GM12864 (cell line): ENCODE results near the gene LTA.

Experiments used
- DNase-seq: peaks from one replicate; pipeline ENCODE4 v3.0.0-alpha.2; 2011; ENCODE audit warnings: low read depth
- H3K4me3 ChIP-seq: 2 replicates; pipeline ENCODE4 v1.5.1; 2011; ENCODE audit warnings: mild to moderate bottlenecking, low read depth, low read length, control low read depth
- CTCF ChIP-seq: IDR thresholded peaks from 2 replicates; pipeline ENCODE4 v1.5.1; 2011; ENCODE audit warnings: low read depth, mild to moderate bottlenecking, moderate library complexity, low read length, control low read depth, inconsistent platforms; ENCODE audit errors: missing control alignments

The LTA gene

GRCh38 chr6:31577579-31577966, 5.5 kb downstream of the LTA start:
- DNase-seq, result no peak
- peak overlapping the region; percentile 79 for H3K4me3 ChIP-seq
- TF ChIP-seq CTCF, result no peak

- peak overlapping the region; percentile 79 for H3K4me3 ChIP-seq
- no peak for TF ChIP-seq CTCF
- no peak for DNase-seq
These were observed 6.4 kb downstream of the LTA start for GRCh38 chr6:31578184-31579118.

GRCh38 chr6:31579119-31579505, 7.0 kb downstream of the LTA start:
- no peak for TF ChIP-seq CTCF
- H3K4me3 ChIP-seq, result peak overlapping the region; percentile 79; the same call in 1 of the 2 replicates
- no peak for DNase-seq

- DNase-seq, result no peak
- no peak for TF ChIP-seq CTCF
- peak overlapping the region; percentile 87 for H3K4me3 ChIP-seq
These were observed 7.7 kb downstream of the LTA start for GRCh38 chr6:31579546-31580437.

- no peak for TF ChIP-seq CTCF
- no peak for DNase-seq
- peak overlapping the region; percentile 87 for H3K4me3 ChIP-seq
These were observed 8.3 kb downstream of the LTA start for GRCh38 chr6:31580438-31580740.

- H3K4me3 ChIP-seq, result peak overlapping the region; percentile 87
- peak; percentile 96 for TF ChIP-seq CTCF
- DNase-seq, result no peak
These were observed 8.8 kb downstream of the LTA start for GRCh38 chr6:31580807-31581433.
